NT2/D1 (cell line): Measurements from ENCODE around the gene CNGB1.

ENCODE experiments used
- DNase-seq: peaks from one replicate; pipeline ENCODE4 v3.0.0-alpha.2; 2011; ENCODE audit warnings: low read depth, low spot score
- H3K27me3 ChIP-seq: 2 replicates; pipeline ENCODE4 v1.6.0; 2011; ENCODE audit warnings: mild to moderate bottlenecking; ENCODE audit not compliant: insufficient read length, insufficient read depth
- H3K36me3 ChIP-seq: 2 replicates; pipeline ENCODE4 v1.6.1; 2011; ENCODE audit warnings: mild to moderate bottlenecking, low read length, mixed read lengths; ENCODE audit not compliant: insufficient read depth, insufficient read length
- H3K4me1 ChIP-seq: 2 replicates; pipeline ENCODE4 v1.5.1; 2011; ENCODE audit not compliant: insufficient read depth, insufficient read length
- H3K4me3 ChIP-seq: 2 replicates; pipeline ENCODE4 v1.5.1; 2011; ENCODE audit warnings: low read depth; ENCODE audit not compliant: insufficient read length
- H3K9ac ChIP-seq: 2 replicates; pipeline ENCODE4 v1.6.0; 2011; ENCODE audit warnings: low read depth; ENCODE audit not compliant: insufficient read length
- H3K9me3 ChIP-seq: 2 replicates; pipeline ENCODE4 v1.5.1; 2011; ENCODE audit warnings: mild to moderate bottlenecking, low read length; ENCODE audit not compliant: insufficient read depth
- SUZ12 ChIP-seq: IDR thresholded peaks from 2 replicates; pipeline ENCODE4 v1.6.1; 2011; ENCODE audit not compliant: insufficient read length, insufficient read depth; ENCODE audit errors: extremely low read depth
- YY1 ChIP-seq: IDR thresholded peaks from 2 replicates; pipeline ENCODE4 v1.6.1; 2011; ENCODE audit not compliant: insufficient read length, insufficient read depth
- ZNF274 ChIP-seq: IDR thresholded peaks from 2 replicates; pipeline ENCODE4 v1.6.1; 2011; ENCODE audit warnings: mild to moderate bottlenecking, low read depth, low read length

CNGB1 gene

GRCh38 chr16:57996406-57997175 lies 25.7 kb upstream of the CNGB1 start:
- no peak overlapping the region for H3K4me3 ChIP-seq
- H3K9me3 ChIP-seq: no peaks in the 10 kb centered on the region
- H3K27me3 ChIP-seq: no peaks in the 10 kb centered on the region
- TF ChIP-seq SUZ12 (no peak), ZNF274 (no peak), YY1 (no peak)
- no peak for DNase-seq
- peaks cover 40% of the 10 kb centered on the region for H3K36me3 ChIP-seq
- H3K4me1 ChIP-seq: peaks cover 28% of the 10 kb centered on the region
- no peak overlapping the region for H3K9ac ChIP-seq

GRCh38 chr16:57995721-57996405 lies 24.9 kb upstream of the CNGB1 start:
- H3K4me1 ChIP-seq: peaks cover 28% of the 10 kb centered on the region
- DNase-seq: no peak
- peaks cover 40% of the 10 kb centered on the region for H3K36me3 ChIP-seq
- no peak overlapping the region for H3K4me3 ChIP-seq
- H3K9ac ChIP-seq: peak overlapping the region; percentile 46
- no peaks in the 10 kb centered on the region for H3K9me3 ChIP-seq
- H3K27me3 ChIP-seq: no peaks in the 10 kb centered on the region
- TF ChIP-seq YY1 (no peak), SUZ12 (no peak), ZNF274 (no peak)

- TF ChIP-seq ZNF274 (no peak), YY1 (no peak), SUZ12 (no peak)
- peaks cover 40% of the 10 kb centered on the region for H3K36me3 ChIP-seq
- H3K9me3 ChIP-seq: no peaks in the 10 kb centered on the region
- H3K4me3 ChIP-seq: no peak overlapping the region
- H3K4me1 ChIP-seq: peaks cover 28% of the 10 kb centered on the region
- no peak overlapping the region for H3K9ac ChIP-seq
- no peaks in the 10 kb centered on the region for H3K27me3 ChIP-seq
- no peak for DNase-seq
Measured at GRCh38 chr16:57994778-57995177, 23.9 kb upstream of the CNGB1 start.

GRCh38 chr16:57994361-57994760 lies 23.4 kb upstream of the CNGB1 start:
- H3K4me1 ChIP-seq: peaks cover 26% of the 10 kb centered on the region
- H3K9me3 ChIP-seq: no peaks in the 10 kb centered on the region
- DNase-seq: no peak
- H3K9ac ChIP-seq: no peak overlapping the region
- no peak overlapping the region for H3K4me3 ChIP-seq
- no peaks in the 10 kb centered on the region for H3K27me3 ChIP-seq
- TF ChIP-seq ZNF274: no peak
- TF ChIP-seq SUZ12: no peak
- no peak for TF ChIP-seq YY1
- peaks cover 40% of the 10 kb centered on the region for H3K36me3 ChIP-seq

- no peak overlapping the region for H3K9ac ChIP-seq
- no peak for DNase-seq
- no peak overlapping the region for H3K4me3 ChIP-seq
- peaks cover 40% of the 10 kb centered on the region for H3K36me3 ChIP-seq
- TF ChIP-seq ZNF274 (no peak), YY1 (no peak)
- H3K27me3 ChIP-seq: no peaks in the 10 kb centered on the region
- H3K9me3 ChIP-seq: no peaks in the 10 kb centered on the region
- peaks cover 21% of the 10 kb centered on the region for H3K4me1 ChIP-seq
Measured at GRCh38 chr16:57993897-57994296, 23.0 kb upstream of the CNGB1 start.

- no peaks in the 10 kb centered on the region for H3K27me3 ChIP-seq
- no peak overlapping the region for H3K9ac ChIP-seq
- H3K4me1 ChIP-seq: peaks cover 18% of the 10 kb centered on the region
- peaks cover 40% of the 10 kb centered on the region for H3K36me3 ChIP-seq
- no peaks in the 10 kb centered on the region for H3K9me3 ChIP-seq
- no peak for DNase-seq
- TF ChIP-seq SUZ12 (no peak), YY1 (no peak), ZNF274 (no peak)
- no peak overlapping the region for H3K4me3 ChIP-seq
Measured at GRCh38 chr16:57993438-57993837, 22.5 kb upstream of the CNGB1 start.

GRCh38 chr16:57992084-57992483 lies 21.2 kb upstream of the CNGB1 start:
- Histone ChIP-seq H3K36me3 (peaks cover 30% of the 10 kb centered on the region), H3K27me3 (peaks cover 9% of the 10 kb centered on the region), H3K9me3 (no peaks in the 10 kb centered on the region), H3K4me1 (peaks cover 10% of the 10 kb centered on the region), H3K4me3 (no peak overlapping the region), H3K9ac (peak overlapping the region; percentile 17)
- no peak for DNase-seq
- TF ChIP-seq YY1 (no peak), SUZ12 (no peak), ZNF274 (no peak)
